IMR-90 (cell line): Measurements from ENCODE around the gene KIFAP3. TPM values are rescaled to one million over a fixed set of nuclear protein-coding genes. Genes with fewer than 3 reads are reported as not detected.

Source experiments
- ATAC-seq: fragments of 200-7000 bp; cut with Tn5 transposase; 2 replicates; pipeline ENCODE4 v1.9.1; 2020; ENCODE audit warnings: low read depth, mild to moderate bottlenecking, moderate library complexity
- BruUV-seq: library from RNA; stranded (reverse); fragments of 400-500 nt; replicated peaks from 2 replicates; lab custom pipeline; 2021; lab: Mats Ljungman, UMichigan
- CTCF ChIA-PET: fragments of 300-600 bp; formaldehyde crosslinking; extraction: SDS; loops from one replicate; lab custom pipeline; 2021; ENCODE audit warnings: antibody characterized with exemption; lab: Yijun Ruan, JAX
- POLR2A ChIA-PET: fragments of 300-600 bp; sonication (Branson Sonifier 250); formaldehyde crosslinking; loops from one replicate; lab custom pipeline; 2022; ENCODE audit warnings: antibody characterized with exemption; ENCODE audit not compliant: unreplicated experiment; lab: Charles Lee
- DNase-seq: peaks from one replicate; pipeline ENCODE4 v3.0.0; 2013
- H2AFZ ChIP-seq: replicated peaks from 2 replicates; pipeline ENCODE3; 2013; ENCODE audit warnings: low read length, mild to moderate bottlenecking; ENCODE audit not compliant: poor library complexity
- H2AK5ac ChIP-seq: 2 replicates; pipeline ENCODE4 v1.6.1; 2013; ENCODE audit warnings: low read depth, low read length, inconsistent platforms
- H2AK9ac ChIP-seq: replicated peaks from 2 replicates; pipeline ENCODE3; 2013; ENCODE audit warnings: mild to moderate bottlenecking, low read depth, low read length, moderate library complexity; ENCODE audit not compliant: poor library complexity
- H2BK120ac ChIP-seq: 2 replicates; pipeline ENCODE4 v1.6.1; 2013; ENCODE audit warnings: low read depth, low read length, inconsistent platforms
- H2BK15ac ChIP-seq: 3 replicates; pipeline ENCODE4 v1.6.1; 2013; ENCODE audit warnings: low read depth, low read length, inconsistent platforms
- H2BK20ac ChIP-seq: 2 replicates; pipeline ENCODE4 v1.6.1; 2013; ENCODE audit warnings: low read depth, mild to moderate bottlenecking, inconsistent platforms, low read length, moderate library complexity
- H2BK5ac ChIP-seq: 2 replicates; pipeline ENCODE4 v1.6.1; 2013; ENCODE audit warnings: mild to moderate bottlenecking, low read depth, low read length, inconsistent platforms; ENCODE audit not compliant: poor library complexity, severe bottlenecking
- H3K14ac ChIP-seq: replicated peaks from 2 replicates; pipeline ENCODE4 v1.6.1; 2013; ENCODE audit warnings: low read depth, low read length, inconsistent platforms
- H3K18ac ChIP-seq: 2 replicates; pipeline ENCODE4 v1.6.1; 2013; ENCODE audit warnings: low read depth, low read length, control low read depth
- H3K23ac ChIP-seq: 2 replicates; pipeline ENCODE4 v1.6.1; 2013; ENCODE audit warnings: low read depth, low read length, inconsistent platforms
- H3K27ac ChIP-seq: 2 replicates; pipeline ENCODE4 v1.5.1; 2013; ENCODE audit warnings: mild to moderate bottlenecking, control low read depth, low read length; ENCODE audit not compliant: insufficient read depth
- H3K27me3 ChIP-seq: 2 replicates; pipeline ENCODE4 v1.6.1; 2013; ENCODE audit warnings: low read length; ENCODE audit not compliant: control insufficient read depth, insufficient read depth
- H3K36me3 ChIP-seq: 2 replicates; pipeline ENCODE4 v1.6.1; 2013; ENCODE audit warnings: low read length, mixed read lengths; ENCODE audit not compliant: control insufficient read depth, insufficient read depth
- H3K4ac ChIP-seq: 2 replicates; pipeline ENCODE4 v1.6.1; 2013; ENCODE audit warnings: low read depth, low read length, inconsistent platforms
- H3K4me1 ChIP-seq: 2 replicates; pipeline ENCODE4 v1.6.1; 2013; ENCODE audit warnings: low read length, mixed read lengths; ENCODE audit not compliant: control insufficient read depth, insufficient read depth
- H3K4me2 ChIP-seq: 2 replicates; pipeline ENCODE4 v1.6.1; 2013; ENCODE audit warnings: low read depth, mild to moderate bottlenecking, control low read depth, low read length, moderate library complexity
- H3K4me3 ChIP-seq: 2 replicates; pipeline ENCODE4 v1.5.1; 2013; ENCODE audit warnings: low read depth, mild to moderate bottlenecking, control low read depth, low read length, moderate library complexity; ENCODE audit not compliant: insufficient read depth
- H3K56ac ChIP-seq: 2 replicates; pipeline ENCODE4 v1.6.1; 2013; ENCODE audit warnings: low read length, inconsistent platforms; ENCODE audit not compliant: insufficient read depth; ENCODE audit errors: extremely low read depth
- H3K79me1 ChIP-seq, 2 experiments: 2 replicates each; pipeline ENCODE4 v1.6.1; 2013; ENCODE audit warnings: low read length in 2 of 2, inconsistent platforms in 1 of 2, low read depth in 1 of 2
- H3K9ac ChIP-seq: 2 replicates; pipeline ENCODE4 v1.6.1; 2013; ENCODE audit warnings: low read depth, low read length, control low read depth
- H3K9me1 ChIP-seq: 2 replicates; pipeline ENCODE4 v1.6.1; 2013; ENCODE audit warnings: low read length, inconsistent platforms; ENCODE audit not compliant: insufficient read depth
- H3K9me3 ChIP-seq: 2 replicates; pipeline ENCODE4 v1.6.1; 2013; ENCODE audit warnings: low read length; ENCODE audit not compliant: control insufficient read depth, insufficient read depth
- H4K20me1 ChIP-seq: 2 replicates; pipeline ENCODE4 v1.6.1; 2013; ENCODE audit warnings: low read length, inconsistent platforms; ENCODE audit not compliant: insufficient read depth
- H4K5ac ChIP-seq: 2 replicates; pipeline ENCODE4 v1.6.1; 2013; ENCODE audit warnings: mild to moderate bottlenecking, low read depth, low read length, control low read depth
- H4K8ac ChIP-seq, 2 experiments: 2 replicates each; pipeline ENCODE4 v1.6.1; 2013; ENCODE audit warnings: low read depth in 2 of 2, low read length in 2 of 2, control low read depth in 1 of 2, inconsistent platforms in 1 of 2
- H4K91ac ChIP-seq: 2 replicates; pipeline ENCODE4 v1.6.1; 2013; ENCODE audit warnings: low read depth, low read length, inconsistent platforms; ENCODE audit not compliant: insufficient read depth
- CTCF ChIP-seq: conservative IDR thresholded peaks from 2 replicates; pipeline ENCODE4 v1.5.1; 2012; ENCODE audit warnings: mild to moderate bottlenecking, low read depth, low read length, improper control_type of control experiment
- MAZ ChIP-seq: IDR thresholded peaks from 2 replicates; pipeline ENCODE4 v1.6.1; 2012; ENCODE audit warnings: low read depth, mild to moderate bottlenecking, low read length, improper control_type of control experiment, moderate library complexity, borderline replicate concordance
- NFE2L2 ChIP-seq: fragments of 150-350 bp; IDR thresholded peaks from 2 replicates; pipeline ENCODE4 v1.6.1; 2016; ENCODE audit warnings: low read depth, mild to moderate bottlenecking, low read length
- POLR2A ChIP-seq: IDR thresholded peaks from 2 replicates; pipeline ENCODE4 v1.6.1; 2012; ENCODE audit warnings: mild to moderate bottlenecking, low read depth, low read length
- WGBS, 2 experiments: methylation state at CpG; one replicate each; pipeline versions ENCODE4 v1.1.5 to v1.1.7; 2013; ENCODE audit warnings: missing lambda C conversion rate in 2 of 2; ENCODE audit not compliant: insufficient read length in 1 of 2; ENCODE audit errors: extremely low coverage in 2 of 2; 5-methylcytosine and 5-hydroxymethylcytosine counted together
- dilution Hi-C: fragments of 300-500 bp; cut with HindIII; formaldehyde crosslinking; loops from one replicate; pipeline ENCODE4 v1.14.3; 2018; ENCODE audit warnings: low sequenced_read_pairs; ENCODE audit not compliant: unreplicated experiment
- in situ Hi-C: fragments of 300-500 bp; cut with MboI; formaldehyde crosslinking; loops from 3 replicates; pipeline ENCODE4 v1.14.3; 2019; ENCODE audit warnings: low sequenced_read_pairs, inconsistent platforms, mixed read lengths
- intact Hi-C: fragments of 100-400 bp; cut with micrococcal nuclease; formaldehyde crosslinking; loops from 2 replicates; pipeline ENCODE4 v1.10.0; 2022
- polyA plus RNA-seq, 3 experiments: library from polyadenylated mRNA; depleted of rRNA; stranded (reverse); fragments of >200 nt; gene quantifications; 2 replicates each; pipeline ENCODE4 v1.2.3, GENCODE V29; 2012; ENCODE audit warnings: low replicate concordance in 1 of 3
- total RNA-seq: library from RNA; depleted of rRNA; stranded (reverse); fragments of >200 nt; gene quantifications from 2 replicates; pipeline ENCODE4 v1.2.3, GENCODE V29; 2012

Gene KIFAP3
- total and polyA plus RNA-seq, 2 of the 4 experiments (the other 2 are of a cell fraction) = 10.5 to 10.9 TPM

- DNase-seq (no peak), ATAC-seq (no peak)
- Histone ChIP-seq H3K4ac (no peak overlapping the region), H3K4me3 (no peak overlapping the region), H2AFZ (no peak overlapping the region), H4K5ac (no peak overlapping the region), H3K23ac (no peak overlapping the region), H2AK5ac (no peak overlapping the region), H3K4me2 (no peak overlapping the region), H2BK120ac (no peak overlapping the region), H4K20me1 (no peaks in the 10 kb centered on the region; the same call in 1 of the 2 replicates), H3K9ac (no peak overlapping the region), H3K79me1 (peaks cover 30 to 39% of the 10 kb centered on the region in 2 experiments; a peak in 3 of 4 replicates), H2BK15ac (no peak overlapping the region), H3K18ac (no peak overlapping the region), H3K56ac (no peak overlapping the region), H3K27me3 (no peaks in the 10 kb centered on the region), H2BK5ac (no peak overlapping the region), H3K9me3 (no peaks in the 10 kb centered on the region), H3K36me3 (peaks cover 12% of the 10 kb centered on the region), H3K27ac (no peak overlapping the region), H3K14ac (no peak overlapping the region), H3K4me1 (peaks cover 5% of the 10 kb centered on the region), H2AK9ac (no peak overlapping the region), H2BK20ac (no peak overlapping the region), H4K91ac (no peak overlapping the region), H3K9me1 (peaks cover 6% of the 10 kb centered on the region; the same call in 1 of the 2 replicates), H4K8ac (no peak overlapping the region)
- TF ChIP-seq POLR2A (no peak), MAZ (no peak), CTCF (no peak), NFE2L2 (no peak)
- WGBS, 2 experiments = no CpG with 5 or more reads among the region's 2 CpGs
- dilution Hi-C loops = no loop called here
- BruUV-seq = no TSS peak
- ChIA-PET POLR2A (no interaction called here), CTCF (no interaction called here)
- intact Hi-C loops = no loop called here
- in situ Hi-C loops = no loop called here
These were observed 184.6 kb downstream of the KIFAP3 start for GRCh38 chr1:169889871-169890270.
